DND-41 (cell line): Measurements from ENCODE around the gene CXCL16.
"Not testable (repeated sequence)": the region's sequence is repeated elsewhere in the genome, so short reads cannot be mapped to it uniquely, and the experiment has no call there.

Source experiments
- ATAC-seq: fragments of 200-7000 bp; cut with Tn5 transposase; 3 replicates; pipeline ENCODE4 v1.9.1; 2021; ENCODE audit warnings: low read depth; ENCODE audit not compliant: insufficient read depth
- DNase-seq: peaks from one replicate; pipeline ENCODE4 v3.0.0-alpha.2; 2020
- H2AFZ ChIP-seq: 2 replicates; pipeline ENCODE4 v1.6.0; 2012; ENCODE audit warnings: low read depth, low read length
- H3K27ac ChIP-seq: 2 replicates; pipeline ENCODE4 v1.5.1; 2012; ENCODE audit warnings: low read length, inconsistent platforms
- H3K27me3 ChIP-seq: fragments of 200-600 bp; sonication (generic); 2 replicates; pipeline ENCODE4 v1.6.0; 2012; ENCODE audit warnings: low read length, mild to moderate bottlenecking, inconsistent platforms; ENCODE audit not compliant: insufficient read depth, poor library complexity
- H3K36me3 ChIP-seq: 2 replicates; pipeline ENCODE4 v1.5.1; 2012; ENCODE audit warnings: low read length, inconsistent platforms; ENCODE audit not compliant: insufficient read depth
- H3K4me1 ChIP-seq: 2 replicates; pipeline ENCODE4 v1.5.1; 2012; ENCODE audit warnings: mild to moderate bottlenecking, low read length; ENCODE audit not compliant: insufficient read depth
- H3K4me2 ChIP-seq: 2 replicates; pipeline ENCODE4 v1.6.0; 2012; ENCODE audit warnings: mild to moderate bottlenecking, moderate library complexity, low read length, inconsistent platforms; ENCODE audit not compliant: insufficient read depth
- H3K4me3 ChIP-seq, 2 experiments: fragments of 200-600 bp in 1 of 2; shearing (Covaris generic) in 1 of 2; 2 replicates each; pipeline ENCODE4 v1.5.1; 2012 to 2016; ENCODE audit warnings: inconsistent platforms in 2 of 2, low read length in 2 of 2, mild to moderate bottlenecking in 2 of 2, low read depth in 1 of 2, moderate library complexity in 1 of 2
- H3K79me2 ChIP-seq: 2 replicates; pipeline ENCODE4 v1.6.0; 2012; ENCODE audit warnings: low read length, inconsistent platforms; ENCODE audit not compliant: insufficient read depth
- H3K9ac ChIP-seq: 2 replicates; pipeline ENCODE4 v1.6.0; 2012; ENCODE audit warnings: low read depth, mild to moderate bottlenecking, inconsistent platforms, low read length, moderate library complexity
- H3K9me3 ChIP-seq: 2 replicates; pipeline ENCODE4 v1.5.1; 2012; ENCODE audit warnings: low read length, moderate library complexity, mild to moderate bottlenecking, inconsistent platforms; ENCODE audit not compliant: insufficient read depth, severe bottlenecking
- H4K20me1 ChIP-seq: 2 replicates; pipeline ENCODE4 v1.6.0; 2012; ENCODE audit warnings: low read length; ENCODE audit not compliant: insufficient read depth
- CTCF ChIP-seq: IDR thresholded peaks from 2 replicates; pipeline ENCODE4 v1.5.1; 2012; ENCODE audit warnings: borderline replicate concordance, low read length, moderate library complexity, mild to moderate bottlenecking; ENCODE audit not compliant: poor library complexity, severe bottlenecking; ENCODE audit errors: extremely low read depth
- EZH2 ChIP-seq: IDR thresholded peaks from 3 replicates; pipeline ENCODE4 v1.6.1; 2012; ENCODE audit warnings: borderline replicate concordance, low read depth, mild to moderate bottlenecking, moderate library complexity, low read length, inconsistent platforms; ENCODE audit not compliant: severe bottlenecking

Gene CXCL16

DNA sequence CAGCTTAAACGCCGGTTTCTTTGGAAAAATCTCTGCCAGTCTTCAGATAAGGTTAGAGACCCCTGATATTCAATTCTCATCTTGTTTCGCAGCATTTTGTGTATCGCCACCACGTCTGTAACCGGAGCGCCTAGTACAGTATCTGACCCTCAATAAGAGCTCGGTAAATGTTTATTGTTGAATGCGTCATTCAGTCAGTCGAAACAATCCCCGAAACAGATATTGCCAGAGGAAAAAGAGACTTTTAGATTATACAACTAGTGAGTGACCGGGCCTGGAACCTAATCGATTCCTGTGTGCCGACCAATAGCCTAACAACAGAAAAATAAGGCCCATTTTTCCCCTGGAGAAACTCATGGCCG, 36.4 kb downstream of the CXCL16 start:
- H3K79me2 ChIP-seq: peaks cover 69% of the 10 kb centered on the region
- H2AFZ ChIP-seq: peak overlapping the region; percentile 93
- peak overlapping the region; percentile 90 for H3K4me2 ChIP-seq
- H3K36me3 ChIP-seq: peaks cover 7% of the 10 kb centered on the region; the same call in 1 of the 2 replicates
- H3K27me3 ChIP-seq: no peaks in the 10 kb centered on the region
- peak overlapping the region; percentile 89 for H3K9ac ChIP-seq
- H4K20me1 ChIP-seq: peaks cover 12% of the 10 kb centered on the region
- peak overlapping the region; percentile 90 to 92 for H3K4me3 ChIP-seq
- H3K4me1 ChIP-seq: peaks cover 38% of the 10 kb centered on the region
- H3K27ac ChIP-seq: peak overlapping the region; percentile 94
- TF ChIP-seq EZH2 (no peak), CTCF (no peak)
- ATAC-seq (no peak), DNase-seq (no peak)
- H3K9me3 ChIP-seq: no peaks in the 10 kb centered on the region

- peaks cover 35% of the 10 kb centered on the region for H3K4me1 ChIP-seq
These were observed 38.6 kb downstream of the CXCL16 start for GRCh38 chr17:4701116-4701515.

GRCh38 chr17:4699401-4700056, 40.2 kb downstream of the CXCL16 start:
- H3K4me2 ChIP-seq, H3K27me3 ChIP-seq, H3K9ac ChIP-seq, H2AFZ ChIP-seq, H3K9me3 ChIP-seq, DNase-seq, H3K27ac ChIP-seq, ATAC-seq, H3K4me3 ChIP-seq: not testable (repeated sequence)
- Histone ChIP-seq H4K20me1 (peaks cover 32% of the 10 kb centered on the region), H3K36me3 (peaks cover 30% of the 10 kb centered on the region), H3K4me1 (peaks cover 24% of the 10 kb centered on the region), H3K79me2 (peaks cover 99% of the 10 kb centered on the region)

More at GRCh38 chr17:4701116-4701515, 38.6 kb downstream of the CXCL16 start:
- Histone ChIP-seq H3K4me2 (peak overlapping the region; percentile 90; the same call in 1 of the 2 replicates), H3K4me3 (no peak overlapping the region), H3K9ac (no peak overlapping the region), H3K27ac (no peak overlapping the region), H3K27me3 (no peaks in the 10 kb centered on the region), H4K20me1 (peaks cover 31% of the 10 kb centered on the region), H3K79me2 (peaks cover 91% of the 10 kb centered on the region), H2AFZ (no peak overlapping the region), H3K9me3 (no peaks in the 10 kb centered on the region), H3K36me3 (peaks cover 28% of the 10 kb centered on the region)
- ATAC-seq: no peak
- TF ChIP-seq CTCF (no peak), EZH2 (no peak)
- no peak for DNase-seq

- Histone ChIP-seq H4K20me1 (peaks cover 38% of the 10 kb centered on the region), H3K36me3 (peaks cover 46% of the 10 kb centered on the region), H3K4me2 (no peak overlapping the region), H3K4me3 (no peak overlapping the region), H3K4me1 (peaks cover 4% of the 10 kb centered on the region), H3K9me3 (no peaks in the 10 kb centered on the region), H2AFZ (no peak overlapping the region), H3K79me2 (peaks cover 95% of the 10 kb centered on the region), H3K27ac (no peak overlapping the region), H3K27me3 (no peaks in the 10 kb centered on the region), H3K9ac (no peak overlapping the region)
- DNase-seq (no peak), ATAC-seq (no peak)
- TF ChIP-seq EZH2 (no peak), CTCF (no peak)
These were observed 43.3 kb downstream of the CXCL16 start for GRCh38 chr17:4696437-4696805.
